ENCODE data around the gene RAB40C. TPM values are rescaled to one million over a fixed set of nuclear protein-coding genes. Genes with fewer than 3 reads are reported as not detected.

The RAB40C gene
- total and polyA plus RNA-seq, 9 of the 15 experiments (the other 6 are each of a cell fraction or from before 2014, with no cell fraction given): 0.17 to 23.4 (median 8.7) TPM

GRCh38 chr16:657487-657886 is 67.6 kb downstream of the RAB40C start:
- H3K4me3 ChIP-seq: no peak overlapping the region
- ChIA-PET CTCF (ENCODE audit: low intra/inter-chr PET ratio) (no interaction called here), POLR2A (no interaction called here)
- no peak for ATAC-seq
- no peaks in the 10 kb centered on the region for H3K36me3 ChIP-seq (ENCODE audit: control insufficient read depth, insufficient read depth, low read length)
- H3K4me2 ChIP-seq (ENCODE audit: insufficient read depth, low read length): no peak overlapping the region
- no peaks in the 10 kb centered on the region for H3K9me3 ChIP-seq (replicated peaks; ENCODE audit: control insufficient read depth, insufficient read depth, low read depth, low read length)
- H3K79me2 ChIP-seq (ENCODE audit: control insufficient read depth, insufficient read depth, low read length): no peaks in the 10 kb centered on the region; the same call in 2 of the 3 replicates
- 95% methylated on average over 12 of the region's 22 CpGs for WGBS (ENCODE audit: insufficient coverage, low coverage, missing lambda C conversion rate)
- peaks cover 2 to 94% of the 10 kb centered on the region in 2 experiments; a peak in 4 of 5 replicates for H3K4me1 ChIP-seq (replicated peaks in 1 of 2; ENCODE audit: control insufficient read depth in 2 of 2, insufficient read depth in 2 of 2, low read length in 2 of 2)
- no peak overlapping the region for H3K27ac ChIP-seq (ENCODE audit: extremely low read depth, low read depth, low read length)
- intact Hi-C loops (cut with micrococcal nuclease): no loop called here
- BruUV-seq (replicated peaks): no TSS peak
- H3K27me3 ChIP-seq (ENCODE audit: control insufficient read depth in 2 of 2, insufficient read depth in 2 of 2, low read length in 2 of 2): no peaks in the 10 kb centered on the region
- TF ChIP-seq ZNF583 (CRISPR knock-in tag; IDR thresholded peaks at IDR 0.05) (no peak), HNRNPL (IDR thresholded peaks at IDR 0.05; ENCODE audit: low read depth, low read length) (peak; percentile 77; the same call in 1 of the 2 replicates), ATF3 (IDR thresholded peaks at IDR 0.05) (no peak), ATF3 (CRISPR knock-in tag; conservative IDR thresholded peaks at IDR 0.05) (no peak)
- TF ChIP-seq, protein P1, sequence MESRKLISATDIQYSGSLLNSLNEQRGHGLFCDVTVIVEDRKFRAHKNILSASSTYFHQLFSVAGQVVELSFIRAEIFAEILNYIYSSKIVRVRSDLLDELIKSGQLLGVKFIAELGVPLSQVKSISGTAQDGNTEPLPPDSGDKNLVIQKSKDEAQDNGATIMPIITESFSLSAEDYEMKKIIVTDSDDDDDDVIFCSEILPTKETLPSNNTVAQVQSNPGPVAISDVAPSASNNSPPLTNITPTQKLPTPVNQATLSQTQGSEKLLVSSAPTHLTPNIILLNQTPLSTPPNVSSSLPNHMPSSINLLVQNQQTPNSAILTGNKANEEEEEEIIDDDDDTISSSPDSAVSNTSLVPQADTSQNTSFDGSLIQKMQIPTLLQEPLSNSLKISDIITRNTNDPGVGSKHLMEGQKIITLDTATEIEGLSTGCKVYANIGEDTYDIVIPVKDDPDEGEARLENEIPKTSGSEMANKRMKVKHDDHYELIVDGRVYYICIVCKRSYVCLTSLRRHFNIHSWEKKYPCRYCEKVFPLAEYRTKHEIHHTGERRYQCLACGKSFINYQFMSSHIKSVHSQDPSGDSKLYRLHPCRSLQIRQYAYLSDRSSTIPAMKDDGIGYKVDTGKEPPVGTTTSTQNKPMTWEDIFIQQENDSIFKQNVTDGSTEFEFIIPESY (CRISPR knock-in tag; IDR thresholded peaks at IDR 0.05): peak; percentile 44; the same call in 1 of the 2 replicates
- H2AFZ ChIP-seq (ENCODE audit: low read depth, low read length): no peak overlapping the region
- FAIRE-seq: no peak
- H3K9me1 ChIP-seq (ENCODE audit: control insufficient read depth, insufficient read depth, low read length): no peaks in the 10 kb centered on the region
- in situ Hi-C loops (cut with MboI): no loop called here
- H4K20me1 ChIP-seq (replicated peaks; ENCODE audit: control insufficient read depth, insufficient read depth, low read length): no peaks in the 10 kb centered on the region
- H3K9ac ChIP-seq (ENCODE audit: insufficient read depth in 1 of 2, low read depth in 2 of 2, low read length in 2 of 2): peak overlapping the region in 1 of 2 experiments; percentile 45; a peak in 1 of 4 replicates
- no peak for DNase-seq (ENCODE audit: extremely low read depth in 1 of 4, low spot score in 3 of 4)
